Loucy (cell line): Measurements from ENCODE around the gene FAM174A.

ENCODE experiments used
- EZH2phosphoT487 ChIP-seq: fragments of 200-600 bp; IDR thresholded peaks from 2 replicates; pipeline ENCODE4 v1.6.1; 2018; ENCODE audit warnings: antibody characterized with exemption, mild to moderate bottlenecking, moderate library complexity, borderline replicate concordance
- TF ChIP-seq, protein P1 (sequence below): fragments of 200-600 bp; sonication (generic); conservative IDR thresholded peaks from 2 replicates; pipeline ENCODE4 v1.5.1; 2014; ENCODE audit warnings: mild to moderate bottlenecking, antibody characterized with exemption, low read length

DNA sequence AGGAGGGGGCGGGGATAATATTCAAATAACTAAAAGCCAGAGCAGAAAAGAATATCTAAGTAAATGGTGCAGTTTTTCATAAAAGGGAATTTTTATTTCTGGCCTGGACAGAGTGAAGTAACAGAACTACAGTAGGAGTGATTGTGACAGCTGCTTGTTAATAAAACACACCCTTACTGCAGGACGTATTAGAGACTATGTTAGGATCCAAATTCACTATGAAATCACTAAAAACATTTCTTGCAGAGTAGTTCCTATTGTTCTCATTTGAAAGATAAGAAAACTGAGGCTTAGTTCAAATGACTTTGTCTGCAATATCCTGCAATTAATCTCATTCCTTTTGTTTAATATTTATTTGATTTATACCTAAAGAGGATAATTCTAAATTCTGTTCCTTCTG, 39.5 kb downstream of the FAM174A start:
- TF ChIP-seq, protein P1, sequence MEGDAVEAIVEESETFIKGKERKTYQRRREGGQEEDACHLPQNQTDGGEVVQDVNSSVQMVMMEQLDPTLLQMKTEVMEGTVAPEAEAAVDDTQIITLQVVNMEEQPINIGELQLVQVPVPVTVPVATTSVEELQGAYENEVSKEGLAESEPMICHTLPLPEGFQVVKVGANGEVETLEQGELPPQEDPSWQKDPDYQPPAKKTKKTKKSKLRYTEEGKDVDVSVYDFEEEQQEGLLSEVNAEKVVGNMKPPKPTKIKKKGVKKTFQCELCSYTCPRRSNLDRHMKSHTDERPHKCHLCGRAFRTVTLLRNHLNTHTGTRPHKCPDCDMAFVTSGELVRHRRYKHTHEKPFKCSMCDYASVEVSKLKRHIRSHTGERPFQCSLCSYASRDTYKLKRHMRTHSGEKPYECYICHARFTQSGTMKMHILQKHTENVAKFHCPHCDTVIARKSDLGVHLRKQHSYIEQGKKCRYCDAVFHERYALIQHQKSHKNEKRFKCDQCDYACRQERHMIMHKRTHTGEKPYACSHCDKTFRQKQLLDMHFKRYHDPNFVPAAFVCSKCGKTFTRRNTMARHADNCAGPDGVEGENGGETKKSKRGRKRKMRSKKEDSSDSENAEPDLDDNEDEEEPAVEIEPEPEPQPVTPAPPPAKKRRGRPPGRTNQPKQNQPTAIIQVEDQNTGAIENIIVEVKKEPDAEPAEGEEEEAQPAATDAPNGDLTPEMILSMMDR, result no peak
- TF ChIP-seq EZH2phosphoT487, result no peak
